Kidney tubule cell (primary cell): ENCODE results near the gene NTM.

Source experiments
- DNase-seq: peaks from one replicate; pipeline ENCODE4 v3.0.0-alpha.2; 2018; ENCODE audit warnings: low spot score

Gene NTM

DNA sequence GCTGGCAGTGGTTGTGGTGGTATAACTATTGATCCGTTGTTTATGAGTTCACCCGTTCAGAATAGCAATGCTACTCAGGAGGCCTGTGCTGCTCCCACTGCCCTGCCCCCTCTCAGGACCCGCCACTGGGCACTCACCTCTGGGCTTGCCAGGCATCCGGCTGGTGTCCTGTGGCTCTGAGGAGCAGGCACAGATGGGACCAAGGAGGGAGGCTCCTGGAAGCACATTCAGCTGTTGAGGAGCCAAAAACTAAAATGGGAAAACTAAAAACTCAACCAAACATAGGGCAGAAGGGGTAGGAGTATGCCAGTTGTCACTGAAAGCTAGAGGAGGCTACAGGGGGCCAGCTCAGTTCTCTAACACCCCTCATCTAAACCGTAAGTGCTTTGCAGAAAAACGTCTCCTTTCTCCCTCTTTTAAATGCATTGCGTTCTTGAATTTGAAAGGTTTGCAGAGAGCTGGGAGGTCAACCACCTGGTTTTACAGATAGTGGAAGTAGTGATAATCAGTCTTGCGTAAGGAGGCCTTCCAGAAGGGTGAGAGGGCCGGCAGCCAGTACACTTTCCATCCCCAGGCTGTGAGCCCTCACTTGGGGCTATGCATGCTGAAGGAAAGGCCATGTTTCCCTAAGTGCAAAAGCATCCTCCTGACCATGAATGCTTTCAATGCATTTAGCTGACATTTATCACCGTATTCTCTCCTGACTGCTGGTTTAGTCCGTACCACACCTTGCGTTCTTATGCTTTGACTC, 547.4 kb downstream of the NTM start:
- no peak for DNase-seq

DNA sequence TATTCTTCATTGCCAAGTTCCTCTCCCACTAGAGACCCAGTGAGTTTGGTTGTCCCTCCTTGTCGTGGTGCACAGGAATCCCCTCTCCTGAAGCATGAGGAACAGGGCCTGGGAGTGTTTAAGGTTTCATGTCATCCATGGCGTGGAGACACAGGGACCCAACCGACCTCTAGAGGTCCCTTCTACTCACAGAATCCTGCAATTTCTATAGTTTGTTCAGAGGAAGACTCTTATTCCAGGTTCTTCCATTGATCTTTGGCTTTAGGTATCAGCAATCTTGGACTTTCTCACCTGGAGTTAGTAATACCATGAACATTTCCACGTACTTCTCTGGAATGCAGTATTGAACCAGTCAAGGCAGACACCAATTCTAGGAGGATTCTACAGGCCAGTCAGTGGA, 548.2 kb downstream of the NTM start:
- DNase-seq = no peak

DNA sequence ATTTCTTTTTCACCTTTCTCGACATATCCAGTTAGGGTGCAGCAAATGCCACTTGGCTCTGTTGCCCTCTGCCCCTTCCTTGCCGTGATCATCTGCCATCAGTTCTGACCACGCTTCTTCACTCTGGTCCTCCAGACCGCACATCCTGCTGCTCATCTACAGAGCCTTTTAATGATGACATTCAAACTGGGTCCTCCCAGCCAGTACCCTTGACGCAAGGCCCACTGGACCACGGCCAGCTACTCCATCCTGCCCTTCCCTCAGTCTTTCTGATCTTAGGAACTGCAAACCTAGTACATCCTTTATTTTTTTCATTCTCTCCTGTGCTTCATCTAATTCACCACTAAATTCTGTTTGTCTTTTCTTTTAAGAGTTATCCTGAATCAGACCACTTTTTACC, 551.8 kb downstream of the NTM start:
- no peak for DNase-seq

DNA sequence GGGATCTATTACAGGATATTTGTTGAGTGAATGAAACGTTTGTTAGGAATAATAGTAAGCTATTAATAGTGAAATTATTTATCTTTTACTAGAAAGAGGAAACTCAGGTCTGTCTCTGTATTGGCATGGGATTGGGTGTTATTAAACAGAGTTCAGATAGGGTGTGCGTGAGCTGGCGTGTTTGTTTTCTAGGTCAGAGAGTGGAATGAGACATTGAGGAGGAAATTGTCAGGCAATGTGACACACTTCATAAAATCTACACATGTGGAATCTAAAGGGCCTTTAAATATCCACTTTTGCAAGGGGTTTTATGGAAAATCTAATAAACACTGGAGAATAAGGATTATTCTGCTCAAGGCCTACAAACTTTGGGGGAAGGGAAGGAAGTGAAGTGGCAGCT, 552.9 kb downstream of the NTM start:
- DNase-seq = peak; percentile 38

DNA sequence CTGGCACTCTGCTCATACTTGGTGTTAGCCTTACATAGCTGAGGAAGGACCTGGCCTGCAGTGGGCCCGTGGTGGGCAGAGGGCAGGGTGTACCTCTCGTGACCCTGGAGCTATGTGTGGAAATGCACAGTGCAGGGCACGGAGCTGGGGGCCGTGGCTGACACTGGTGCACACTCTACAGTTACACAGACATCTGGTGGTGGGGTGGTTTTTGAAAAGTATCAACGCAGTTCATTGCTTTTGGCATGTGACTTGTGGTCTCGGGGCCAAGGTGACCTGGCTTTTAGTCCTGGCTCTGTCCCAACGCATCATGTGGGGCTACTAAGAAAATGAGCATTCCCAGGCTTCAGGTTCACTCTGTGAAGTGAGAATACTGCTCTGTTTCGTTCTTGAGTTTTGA, 553.6 kb downstream of the NTM start:
- peak; percentile 62 for DNase-seq

DNA sequence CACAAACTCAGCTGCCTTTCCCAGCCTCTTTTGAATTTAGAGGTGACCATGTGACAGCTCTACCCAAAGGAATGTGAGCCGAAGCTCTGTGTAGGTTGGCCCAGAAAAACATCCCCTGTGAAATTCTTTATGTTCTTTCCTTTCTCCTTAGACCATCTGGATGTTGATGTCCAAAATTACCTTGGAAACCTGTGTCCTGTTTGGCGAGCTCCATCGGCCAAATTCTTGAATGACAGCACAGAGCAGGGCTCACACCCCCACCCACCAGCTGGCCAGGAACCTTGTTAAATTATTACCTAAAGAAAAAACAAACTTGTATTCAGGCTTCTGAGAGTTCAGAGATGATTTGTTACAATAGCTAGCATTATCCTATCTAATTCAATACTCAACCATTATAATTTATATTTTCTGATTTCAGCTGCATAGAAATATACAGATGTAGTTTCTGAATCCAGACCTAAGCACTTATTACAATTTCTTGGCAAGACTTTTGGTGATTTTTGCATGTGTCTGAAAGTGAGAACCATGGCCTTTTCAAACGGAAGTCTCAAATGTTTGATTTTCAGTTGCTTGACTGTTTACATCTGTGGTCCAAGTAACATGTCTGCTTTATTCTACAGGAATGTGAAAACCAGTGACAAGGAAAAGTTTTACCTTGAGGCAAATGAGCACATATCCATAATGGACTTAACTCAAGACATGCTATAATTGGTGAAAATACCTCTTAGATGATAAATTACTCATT, 554.2 kb downstream of the NTM start:
- peak; percentile 93 for DNase-seq

DNA sequence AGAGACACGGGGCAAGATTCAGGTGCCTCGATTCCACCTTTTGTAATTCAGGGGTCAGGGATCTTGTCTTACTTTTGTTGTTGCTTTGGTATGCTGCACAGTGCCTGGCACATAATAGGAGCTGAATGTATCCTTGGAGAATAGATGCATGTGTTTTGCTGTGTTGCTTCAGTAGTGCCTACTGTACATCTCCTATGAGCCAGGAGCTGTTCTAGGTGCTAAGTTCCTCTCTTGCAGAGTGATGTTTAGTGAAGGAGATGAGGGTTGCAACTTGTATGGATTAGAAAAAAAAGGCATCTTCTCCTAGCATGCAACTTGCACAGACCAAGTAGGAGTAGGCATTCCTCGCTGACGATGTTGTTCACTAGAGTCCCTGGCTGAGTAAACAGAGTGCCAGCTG, 555.4 kb downstream of the NTM start:
- no peak for DNase-seq

DNA sequence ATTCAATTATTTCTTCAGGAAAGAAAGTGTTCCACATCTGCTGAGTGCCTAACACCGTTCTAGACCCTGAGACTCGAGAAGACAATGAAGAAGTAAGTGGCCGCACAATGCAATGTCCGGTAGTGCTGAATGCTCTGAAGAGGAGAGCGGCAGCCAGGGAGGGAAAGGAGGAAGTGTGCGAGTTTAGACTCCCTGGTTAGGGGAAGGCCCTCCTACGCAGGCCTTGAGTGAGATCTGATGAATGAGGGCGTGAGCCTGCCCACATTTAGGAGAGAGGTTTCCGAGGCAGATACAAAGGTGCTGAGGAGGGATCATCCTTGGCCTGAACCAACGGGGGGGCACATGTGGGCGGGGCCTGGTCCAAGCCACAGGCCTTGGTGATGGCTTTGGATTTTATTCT, 558.6 kb downstream of the NTM start:
- DNase-seq = no peak

DNA sequence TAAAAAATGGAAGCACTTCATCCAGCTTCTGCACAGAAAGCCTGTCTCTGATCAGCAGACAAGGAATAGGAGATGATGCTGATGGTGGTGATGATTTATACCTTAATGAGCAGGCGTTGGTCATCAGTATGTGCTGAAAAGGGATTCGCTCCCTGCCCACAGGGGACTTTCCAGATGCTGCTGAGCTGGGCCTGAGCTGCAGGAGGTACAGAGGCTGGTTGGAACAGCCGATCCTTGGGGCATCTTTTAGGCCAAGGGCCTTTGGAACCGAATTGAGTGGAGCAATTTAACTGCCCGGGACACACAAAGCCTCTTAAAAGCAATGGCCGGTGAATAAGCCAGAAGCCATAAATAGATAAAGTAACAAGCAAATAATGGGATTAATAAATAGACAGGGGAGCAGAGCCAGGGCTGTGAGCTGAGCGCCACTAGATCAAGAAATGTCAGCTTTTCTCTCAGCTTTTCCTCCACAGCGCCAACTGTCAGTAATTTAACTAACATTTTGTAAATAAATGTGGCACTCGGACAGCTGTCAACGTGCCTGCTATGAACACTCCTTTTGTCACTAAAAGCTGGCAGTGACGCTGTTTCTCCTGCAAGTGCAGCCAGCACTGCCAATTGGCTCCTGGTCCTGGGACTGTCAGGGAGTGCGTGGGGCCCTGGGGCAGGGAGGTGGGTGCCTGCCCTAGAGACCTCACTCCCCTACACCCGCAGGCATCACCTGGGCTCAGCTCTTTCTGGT, 562.3 kb downstream of the NTM start:
- DNase-seq = peak; percentile 62

DNA sequence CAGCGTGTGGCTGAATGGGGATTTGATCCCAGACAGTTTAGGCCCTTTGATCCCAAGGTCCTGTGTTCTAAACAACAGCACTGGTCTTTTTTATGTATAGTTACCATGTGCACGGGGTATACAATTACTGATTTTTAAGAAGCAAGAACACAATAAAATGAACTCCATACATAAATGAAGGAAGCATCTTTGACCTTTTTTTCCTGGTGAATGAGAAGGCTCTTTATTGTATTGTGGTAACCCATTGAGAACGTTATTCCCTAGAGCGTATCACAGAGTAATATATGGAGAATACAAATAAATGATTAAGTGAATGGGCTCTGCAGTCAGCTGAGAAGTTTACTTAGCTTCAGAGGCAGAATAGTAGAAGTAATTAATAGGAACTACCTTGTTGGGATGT, 563.6 kb downstream of the NTM start:
- DNase-seq = no peak

DNA sequence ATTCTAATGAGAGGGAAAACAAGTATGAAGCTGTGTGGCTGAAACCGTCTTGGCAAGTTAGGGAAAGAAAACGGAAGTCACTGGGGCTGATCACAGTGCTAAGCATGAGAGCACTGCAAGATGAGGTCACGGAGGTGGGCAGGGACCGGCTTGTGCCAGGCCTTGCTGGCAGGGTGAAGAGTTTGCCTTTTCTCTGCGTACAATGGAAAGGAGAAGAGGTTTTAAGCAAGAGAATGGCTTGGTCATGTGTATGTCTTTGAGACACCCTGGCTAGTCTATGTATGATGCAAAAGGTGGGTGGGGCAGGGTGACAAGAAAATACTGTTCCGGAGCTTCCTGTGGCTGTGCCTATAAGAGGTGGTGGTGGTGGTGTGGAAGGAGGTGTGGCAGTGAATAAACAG, 567.9 kb downstream of the NTM start:
- DNase-seq = peak; percentile 94

DNA sequence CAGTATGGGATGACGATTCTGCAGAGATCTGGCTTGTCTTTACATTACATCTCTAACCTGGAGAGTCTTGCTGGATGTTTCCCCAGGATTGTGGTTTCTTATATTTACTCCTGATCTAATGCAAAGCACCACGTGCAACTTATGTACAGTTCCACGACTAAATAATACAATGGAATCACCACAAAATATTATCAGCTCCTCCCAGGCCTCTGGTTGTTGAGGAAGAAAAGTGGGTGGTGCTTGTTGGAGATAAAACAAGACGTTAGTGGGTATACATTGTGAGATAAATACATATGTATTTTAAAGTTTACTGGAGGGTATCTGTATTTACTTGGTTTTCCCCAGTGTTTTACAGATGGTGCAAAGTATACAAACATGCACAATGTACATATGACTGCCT, 569.7 kb downstream of the NTM start:
- DNase-seq = no peak

DNA sequence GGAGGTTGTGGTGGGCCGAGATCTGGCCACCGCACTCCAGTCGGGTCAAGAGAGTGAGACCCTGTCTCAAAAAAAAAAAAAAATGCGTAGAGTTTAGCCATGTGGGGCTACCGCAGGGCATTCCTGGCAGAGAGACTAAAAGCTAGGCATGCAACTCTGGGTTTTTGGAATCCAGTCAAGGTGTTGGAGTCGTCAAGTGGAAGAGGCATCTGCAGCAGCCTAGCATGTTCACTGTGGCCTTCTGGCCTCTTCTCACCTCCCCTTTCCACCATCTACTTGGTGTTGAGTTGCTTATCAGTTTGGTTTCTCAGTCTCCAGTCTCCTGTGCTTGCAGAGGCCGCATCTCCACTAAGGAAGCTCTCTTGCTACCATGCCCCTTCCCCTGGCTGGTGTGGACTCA, 572.5 kb downstream of the NTM start:
- DNase-seq = no peak

DNA sequence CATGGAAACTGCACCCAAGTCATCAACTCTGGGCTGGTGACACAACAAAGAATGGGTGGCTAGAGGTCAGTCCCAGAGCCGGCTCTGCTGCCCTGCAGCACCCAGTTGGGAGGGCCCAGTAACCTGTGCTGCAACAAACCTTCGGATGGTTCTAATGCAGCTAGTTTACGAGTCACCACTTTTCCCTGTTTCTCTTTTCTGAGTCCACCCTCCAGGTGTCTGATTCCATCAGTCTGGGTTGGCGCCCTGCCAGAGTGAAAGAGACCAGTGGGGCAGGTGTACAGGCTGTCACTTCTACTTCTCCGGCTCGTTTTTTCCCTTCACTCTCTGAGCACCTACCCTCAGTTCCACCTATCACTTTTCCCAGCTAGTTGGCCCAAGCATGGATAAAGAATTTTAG, 572.9 kb downstream of the NTM start:
- peak; percentile 63 for DNase-seq

DNA sequence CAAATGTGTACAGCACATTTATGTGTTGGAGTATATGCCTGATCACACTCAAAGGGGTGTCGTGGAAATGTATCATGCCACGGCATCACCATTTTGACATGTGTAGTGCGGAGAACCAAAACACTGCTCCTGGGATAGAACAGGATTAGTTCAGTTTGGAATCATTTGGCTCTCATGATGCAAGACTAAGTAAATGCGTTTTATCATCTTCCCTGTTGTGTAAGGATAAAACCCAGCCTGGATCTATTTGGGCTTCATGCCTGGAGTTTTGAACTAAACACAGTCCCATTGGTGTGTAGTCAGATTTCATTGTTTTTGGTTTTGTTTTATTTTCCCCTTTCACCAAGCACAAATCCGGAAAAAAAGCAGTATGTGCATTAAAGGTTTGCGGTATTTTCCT, 574.3 kb downstream of the NTM start:
- DNase-seq = no peak

DNA sequence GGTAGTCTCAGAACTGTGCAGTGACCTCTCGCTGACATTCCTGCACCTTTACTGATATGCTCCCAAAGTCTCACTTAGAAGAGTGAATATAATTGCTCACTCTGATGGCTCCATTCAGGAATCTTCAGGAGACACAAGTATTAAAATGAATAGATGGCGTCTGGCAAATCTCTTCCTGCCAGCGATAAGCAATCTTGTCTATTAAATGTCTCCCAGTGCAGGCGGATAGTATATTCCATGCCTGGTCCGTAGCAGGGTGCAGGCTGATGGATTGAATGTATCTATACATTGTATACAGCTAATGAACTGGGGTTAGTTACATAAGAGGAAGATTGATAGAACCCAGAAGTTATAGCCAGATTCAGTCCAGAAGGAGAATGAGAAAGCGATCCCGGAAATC, 575.3 kb downstream of the NTM start:
- DNase-seq = no peak

DNA sequence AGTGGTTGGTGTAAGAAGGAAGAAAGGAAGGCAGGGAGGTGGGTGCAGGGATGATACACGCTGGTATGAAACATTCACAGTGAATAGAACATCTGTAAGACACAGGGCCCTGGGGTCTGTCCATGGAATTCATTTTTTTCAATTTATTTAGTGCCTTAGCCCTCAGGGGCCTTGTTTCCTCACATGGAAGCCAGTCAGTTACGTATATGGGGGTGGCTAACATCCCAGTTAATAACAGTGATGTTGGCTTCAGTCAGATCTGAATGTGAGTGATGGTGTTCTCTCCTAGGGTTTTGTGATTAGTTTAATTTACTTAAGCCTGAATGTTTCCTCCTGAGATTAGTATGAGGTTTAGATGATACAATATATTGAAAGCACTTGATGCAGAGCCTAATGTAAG, 577.1 kb downstream of the NTM start:
- no peak for DNase-seq

DNA sequence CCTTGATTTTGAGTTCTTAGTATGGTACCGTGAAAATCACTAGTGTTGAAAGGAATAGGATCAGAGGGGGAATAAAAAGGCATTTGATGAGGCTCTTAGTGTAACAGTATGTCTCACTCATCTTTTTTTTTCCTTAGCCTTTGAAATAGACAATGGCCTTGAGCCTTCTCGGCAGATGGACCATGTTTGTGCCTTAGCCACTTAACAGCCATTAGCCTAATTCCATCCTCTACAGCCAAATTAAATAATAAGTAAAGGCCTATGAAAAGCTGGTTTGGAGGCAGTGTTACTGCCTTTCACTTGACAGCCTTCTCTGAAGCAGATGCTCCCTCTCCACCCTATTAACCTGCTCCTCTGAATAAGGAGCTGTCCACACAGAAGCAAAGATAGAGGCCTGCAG, 580.7 kb downstream of the NTM start:
- DNase-seq = no peak

DNA sequence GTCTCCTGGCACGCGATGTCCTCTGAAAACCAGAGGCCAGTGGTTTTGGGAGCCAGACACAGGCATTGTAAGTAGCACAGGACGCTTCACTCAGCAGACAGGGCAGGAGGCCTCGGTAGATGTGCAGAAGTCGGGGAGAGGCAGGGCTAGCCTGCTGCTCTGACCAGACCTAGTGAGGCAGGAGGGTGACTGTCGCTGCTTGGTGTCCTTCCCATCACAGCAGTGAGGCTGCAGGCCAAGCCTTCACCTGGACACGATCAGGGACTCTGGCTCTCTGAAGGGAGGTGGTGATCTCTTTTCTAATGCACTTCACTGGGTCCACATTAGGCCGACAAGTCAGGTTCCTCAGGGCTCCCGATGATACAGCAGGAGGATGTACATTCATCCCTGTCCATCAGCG, 583.7 kb downstream of the NTM start:
- DNase-seq = no peak

DNA sequence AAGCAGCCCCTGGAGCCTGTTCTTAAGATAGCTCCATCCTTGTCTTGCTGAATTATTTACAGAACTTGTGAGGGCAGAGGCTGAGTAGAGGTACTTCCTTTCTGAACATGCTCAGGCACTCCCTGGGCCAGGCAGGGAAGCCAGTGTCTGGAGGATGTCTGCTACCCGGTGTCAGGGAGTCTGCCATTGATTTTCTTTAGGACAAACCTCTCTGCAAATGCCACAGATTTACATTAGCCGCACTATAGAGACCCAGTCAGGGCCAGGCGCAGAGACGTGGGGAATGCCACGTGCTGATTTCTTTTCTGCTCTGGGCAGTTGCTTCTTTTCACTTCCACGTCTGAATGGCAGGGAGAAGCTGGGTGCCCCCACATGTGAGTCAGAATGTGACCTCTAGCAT, 585.5 kb downstream of the NTM start:
- DNase-seq = no peak

DNA sequence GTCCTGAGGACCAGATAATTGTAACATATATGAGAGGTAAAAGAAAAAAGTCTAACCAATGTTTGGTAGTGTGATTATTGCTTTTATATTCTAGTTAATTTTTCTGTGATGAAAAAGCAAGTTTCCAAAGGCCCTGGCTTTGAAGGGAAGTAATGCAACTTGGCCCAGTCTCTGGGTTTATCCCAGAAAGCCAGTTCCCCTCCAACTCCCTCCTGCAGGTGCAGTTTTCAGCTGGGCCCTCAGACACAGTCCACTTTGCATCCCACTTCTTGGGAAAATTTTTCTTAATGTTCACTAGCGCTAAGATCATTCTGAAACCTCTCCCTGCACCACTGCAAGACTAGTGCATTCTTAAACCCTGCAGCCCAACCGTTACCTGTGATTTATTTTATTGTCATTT, 586.8 kb downstream of the NTM start:
- DNase-seq = no peak

DNA sequence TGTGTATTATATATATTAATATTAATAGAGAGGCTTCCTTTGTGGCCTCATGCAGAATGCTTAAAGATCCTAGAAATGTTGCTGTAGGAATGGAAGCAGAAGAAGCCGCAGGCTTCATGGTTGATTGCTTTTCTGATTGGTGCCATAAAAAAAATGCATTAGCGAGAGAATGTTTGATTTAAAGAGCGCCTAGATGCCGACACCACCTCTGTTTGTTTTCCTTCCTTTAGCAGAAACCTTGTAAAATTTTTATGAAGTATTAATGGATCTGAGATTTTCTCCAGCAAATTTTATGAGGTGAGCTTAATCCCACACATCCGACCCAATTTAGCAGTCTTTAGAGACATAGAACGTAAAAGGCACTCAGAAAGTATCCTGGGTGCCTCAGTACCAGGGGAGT, 587.5 kb downstream of the NTM start:
- DNase-seq = no peak

DNA sequence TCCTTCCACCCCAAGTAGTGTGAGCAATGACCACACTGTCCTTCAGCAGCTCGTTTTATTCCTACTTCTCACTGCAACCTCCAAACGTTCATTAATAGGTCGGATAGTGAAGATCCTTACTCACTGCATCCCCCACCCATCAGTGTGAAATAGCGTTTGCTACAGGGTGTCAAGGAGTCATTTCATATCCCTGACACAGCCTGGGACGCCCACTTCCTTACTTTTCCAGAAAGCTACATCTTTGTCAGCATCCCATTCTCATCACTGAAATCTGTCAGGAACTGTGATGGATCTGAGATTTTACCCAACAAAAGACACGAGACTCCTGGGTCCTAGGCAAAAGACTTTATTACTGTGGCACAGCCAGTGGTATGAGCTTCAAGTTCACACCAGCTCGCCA, 592.4 kb downstream of the NTM start:
- no peak for DNase-seq
